Activated CD8-positive, alpha-beta memory T cell treated with anti-CD3 and anti-CD28 coated beads for 24 hours (primary cell): ENCODE results near the gene GSTT2B.
"Not testable (repeated sequence)": the region's sequence is repeated elsewhere in the genome, so short reads cannot be mapped to it uniquely, and the experiment has no call there.

Experiments used
- DNase-seq: peaks from one replicate; pipeline ENCODE4 v3.0.0-alpha.2; 2020

Gene GSTT2B

DNA sequence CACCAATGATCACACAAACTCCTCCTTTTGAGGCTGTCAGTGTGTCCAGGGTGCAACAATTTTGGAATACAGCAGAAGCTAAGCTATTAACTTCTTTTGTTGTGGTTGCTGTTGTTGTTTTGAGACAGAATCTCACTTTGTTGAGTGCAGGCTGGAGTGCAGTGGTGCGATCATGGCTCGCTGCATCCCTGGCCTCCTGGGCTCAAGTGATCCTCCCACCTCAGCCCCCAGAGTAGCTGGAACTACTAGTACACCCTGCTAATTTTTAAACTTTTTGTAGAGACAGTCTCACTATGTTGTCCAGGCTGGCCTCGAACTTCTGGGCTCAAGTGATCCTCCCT lies 22.0 kb downstream of the GSTT2B start:
- no peak for DNase-seq

DNA sequence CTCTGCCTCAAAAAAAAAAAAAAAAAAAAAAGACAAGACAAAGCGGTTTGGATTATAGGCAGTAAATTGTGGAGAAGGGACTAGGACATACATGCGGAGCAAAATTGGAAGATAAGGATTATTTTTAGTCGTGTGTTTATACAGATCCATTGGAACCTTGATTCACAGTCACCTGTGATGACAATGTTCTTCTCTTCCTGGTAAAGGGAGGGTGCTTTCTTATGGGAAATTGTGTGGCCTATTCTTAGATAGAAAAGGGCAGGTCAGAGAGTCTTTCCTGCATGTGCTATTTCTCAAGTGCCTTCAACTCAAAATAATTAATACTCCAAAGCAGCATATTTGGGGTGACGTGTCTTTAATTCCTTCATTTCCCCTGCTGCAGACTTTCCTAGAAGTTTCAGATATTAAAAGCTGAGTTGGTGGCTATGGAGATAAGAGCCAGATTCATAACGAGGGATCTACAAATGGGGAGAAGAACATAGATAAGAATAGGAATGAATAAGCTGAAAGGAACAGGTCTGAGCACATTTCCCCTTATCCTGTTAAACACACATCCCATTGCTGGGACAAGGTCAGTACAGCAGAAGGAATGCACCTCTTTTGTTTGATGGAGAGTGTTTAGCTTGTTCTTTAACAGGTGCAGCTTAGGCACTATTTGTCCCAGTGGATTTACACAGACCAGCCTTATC lies 22.5 kb downstream of the GSTT2B start:
- DNase-seq = no peak

- no peak for DNase-seq
Measured at GRCh38 chr22:23926561-23926960, 34.4 kb downstream of the GSTT2B start.

DNA sequence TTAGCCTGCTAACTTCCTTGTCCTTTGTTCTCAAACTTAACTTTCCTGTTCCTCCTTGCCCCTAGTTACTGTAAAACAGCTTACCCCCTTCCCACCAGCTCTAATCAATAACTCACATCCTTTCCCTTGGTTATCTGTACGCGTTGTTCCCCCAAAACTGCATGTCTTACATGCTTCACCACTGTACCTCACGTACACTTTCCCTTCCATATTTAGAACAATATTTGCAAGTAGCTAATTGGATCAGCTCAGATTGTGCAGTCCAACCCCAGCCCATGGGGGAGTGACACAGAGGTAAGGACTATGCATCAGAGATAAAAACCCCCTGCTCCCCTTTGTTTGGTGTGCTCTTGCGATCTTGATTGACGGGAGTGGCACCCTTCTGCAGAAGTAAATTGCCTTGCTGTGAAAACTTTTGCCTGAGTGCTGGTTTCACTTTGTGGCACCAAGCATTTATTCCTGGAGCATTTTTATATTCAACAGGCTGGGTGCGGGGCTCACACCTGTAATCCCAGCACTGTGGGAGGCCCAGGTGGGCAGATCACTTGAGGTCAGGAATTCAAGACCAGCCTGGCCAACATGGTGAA lies 35.9 kb downstream of the GSTT2B start:
- no peak for DNase-seq

DNA sequence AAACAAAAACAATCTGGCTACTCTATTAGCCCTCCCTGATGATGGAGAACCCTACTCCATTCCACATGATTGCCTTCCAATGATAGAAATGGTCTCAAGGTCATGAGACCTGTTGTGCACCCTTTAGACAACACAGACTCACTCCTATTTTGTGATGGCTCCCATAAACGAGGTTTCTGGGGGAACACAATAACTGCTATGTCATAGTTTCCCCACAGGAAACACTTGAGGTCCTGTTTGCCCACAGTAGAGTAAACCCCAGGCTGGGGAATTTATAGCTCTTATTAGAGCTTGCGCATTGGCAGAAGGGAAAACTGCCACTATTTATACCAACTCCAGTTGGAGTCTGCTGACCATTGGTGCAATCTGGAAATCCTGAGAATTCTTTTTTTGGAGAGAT lies 38.1 kb downstream of the GSTT2B start:
- DNase-seq = no peak

DNA sequence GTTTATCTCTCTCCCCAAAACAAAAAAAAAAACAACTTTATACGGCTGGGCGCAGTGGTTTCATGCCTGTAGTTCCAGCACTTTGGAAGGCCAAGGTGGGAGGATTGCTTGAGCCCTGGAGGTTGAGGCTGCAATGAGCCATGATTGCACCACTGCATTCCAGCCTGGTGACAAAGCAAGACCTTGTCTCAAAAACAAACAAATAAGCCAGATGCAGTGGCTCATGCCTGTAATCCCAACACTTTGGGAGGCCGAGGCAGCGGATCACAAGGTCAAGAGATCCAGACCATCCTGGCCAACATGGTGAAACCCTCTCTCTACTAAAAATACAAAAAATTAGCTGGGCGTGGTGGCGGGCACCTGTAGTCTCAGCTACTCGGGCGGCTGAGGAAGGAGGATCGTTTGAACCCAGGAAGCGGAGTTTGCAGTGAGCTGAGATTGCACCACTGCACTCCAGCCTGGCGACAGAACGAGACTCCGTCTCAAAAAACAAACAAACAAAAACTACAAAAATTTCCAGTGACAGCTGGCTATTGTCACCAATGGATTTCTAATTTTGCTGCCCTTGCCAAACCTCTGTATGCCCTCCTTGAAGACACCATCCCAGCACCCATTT lies 39.3 kb downstream of the GSTT2B start:
- not testable (repeated sequence) for DNase-seq

- DNase-seq = not testable (repeated sequence)
Measured at GRCh38 chr22:23920267-23920611, 40.8 kb downstream of the GSTT2B start.

DNA sequence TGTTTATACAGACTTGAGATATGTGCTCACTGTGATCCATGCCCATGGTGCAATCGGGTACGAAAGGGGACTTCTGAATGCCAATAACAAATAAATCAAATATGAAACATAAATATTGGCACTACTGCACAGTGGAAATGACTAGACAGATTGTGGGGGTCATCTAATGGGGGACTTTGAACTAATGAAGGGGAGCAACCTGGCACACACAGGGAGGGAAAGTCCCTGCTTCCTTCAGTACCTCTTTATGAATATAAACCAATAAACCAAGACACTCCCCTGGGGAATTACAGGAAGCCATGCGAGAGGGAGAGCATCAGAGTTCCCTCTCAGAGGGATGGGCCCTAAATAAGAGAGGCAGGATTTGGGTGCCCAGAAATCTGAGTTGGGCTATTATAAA lies 45.7 kb downstream of the GSTT2B start:
- DNase-seq = no peak

DNA sequence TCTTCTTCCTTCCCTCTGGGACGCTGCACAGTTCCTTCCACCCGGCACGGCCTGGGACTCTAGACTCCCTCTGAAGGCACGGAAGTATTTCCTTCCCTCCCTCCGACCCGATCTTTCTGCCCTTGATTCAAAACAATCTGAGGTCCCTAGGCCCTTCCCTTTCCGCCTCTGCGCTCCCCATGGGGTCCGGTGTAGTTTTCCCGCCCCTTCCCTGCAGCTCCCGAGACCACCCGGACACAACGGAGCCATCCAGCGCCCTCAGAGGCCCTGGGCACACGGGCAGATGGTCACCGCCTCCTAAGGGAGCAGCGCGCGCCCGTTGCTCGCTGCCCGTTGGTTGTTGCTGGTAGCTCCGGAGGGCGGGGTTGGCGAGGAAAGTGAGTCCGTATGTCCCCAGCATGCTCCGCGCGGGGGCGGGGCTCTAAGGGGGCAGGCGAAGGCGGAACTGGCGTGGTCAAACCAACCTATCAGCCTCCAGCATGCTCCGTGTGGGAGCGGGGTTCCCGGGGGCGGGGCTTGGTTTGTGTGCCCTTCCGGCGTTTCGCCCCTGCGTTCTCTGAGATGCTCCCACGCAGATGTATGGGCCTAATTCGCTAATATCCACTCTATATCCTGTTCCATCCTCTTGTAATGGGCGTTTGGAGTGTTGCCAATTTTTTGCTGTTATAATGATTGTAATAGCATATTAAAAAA lies 47.2 kb downstream of the GSTT2B start:
- DNase-seq = peak; percentile 99

GRCh38 chr22:23913306-23913660 lies 47.7 kb downstream of the GSTT2B start:
- no peak for DNase-seq

- DNase-seq = no peak
Measured at GRCh38 chr22:23912293-23912903, 48.6 kb downstream of the GSTT2B start.

DNA sequence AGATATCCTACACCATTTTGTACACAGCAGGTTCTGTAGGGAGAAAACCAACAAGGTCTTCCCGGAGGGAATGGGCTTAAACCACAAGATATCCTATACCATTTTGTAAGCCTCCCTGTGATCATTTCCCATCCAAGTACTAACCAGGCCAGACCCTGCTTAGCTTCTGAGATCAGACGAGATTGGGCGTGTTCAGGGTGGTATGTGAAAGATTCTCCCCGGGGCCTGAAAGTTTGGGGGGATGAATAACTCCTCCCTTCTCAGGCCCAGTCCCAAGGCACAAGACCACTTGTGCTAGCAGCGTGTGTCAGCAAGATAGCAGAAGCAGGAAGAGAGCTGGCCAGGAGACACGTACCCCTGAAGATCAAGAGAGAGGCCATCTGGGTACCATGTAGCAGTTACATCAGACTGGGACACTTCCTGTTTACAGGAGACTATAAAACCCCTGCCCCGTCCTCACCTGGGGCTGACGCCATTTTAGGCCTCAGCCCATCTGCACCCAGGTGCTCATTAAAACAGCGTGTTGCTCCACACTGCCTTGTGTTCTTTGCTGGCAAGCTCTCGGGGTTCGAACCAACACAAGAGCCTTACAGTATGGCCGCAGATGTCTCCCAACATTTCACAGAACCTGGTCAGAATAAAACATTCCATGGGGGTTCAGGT lies 49.5 kb downstream of the GSTT2B start:
- peak; percentile 40 for DNase-seq

DNA sequence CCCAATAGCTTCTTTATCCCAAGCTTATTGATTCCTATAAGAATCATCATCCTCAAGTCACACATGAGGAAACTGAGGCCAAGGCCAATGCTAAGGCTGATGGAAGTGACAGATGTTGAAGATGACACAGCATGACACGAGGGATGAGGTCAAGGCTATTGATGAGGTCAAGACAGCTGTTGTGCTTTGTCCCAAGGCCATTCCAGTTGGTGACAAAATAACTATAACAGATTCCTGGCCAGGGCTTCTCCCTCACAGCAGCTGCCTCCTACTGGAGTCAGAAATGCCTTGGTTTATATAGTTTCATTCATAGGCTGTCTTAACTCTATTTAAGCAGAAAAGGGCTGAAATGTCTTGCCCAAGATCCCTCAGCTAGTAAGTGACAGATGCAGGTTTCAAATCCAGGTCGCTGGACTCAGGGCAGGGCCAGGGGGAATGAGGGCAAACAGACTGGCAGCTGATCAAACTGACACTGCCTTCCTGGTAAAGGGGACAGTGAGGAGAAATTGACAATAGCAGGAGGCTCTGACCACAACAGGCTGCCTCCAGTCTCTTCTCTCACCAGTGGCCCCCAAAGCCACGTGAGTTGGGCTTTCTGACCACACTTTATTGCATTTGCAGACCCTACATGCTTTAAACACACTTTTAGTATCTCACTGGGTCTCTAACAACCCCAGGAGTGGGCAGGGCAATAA lies 50.4 kb downstream of the GSTT2B start:
- peak; percentile 33 for DNase-seq

DNA sequence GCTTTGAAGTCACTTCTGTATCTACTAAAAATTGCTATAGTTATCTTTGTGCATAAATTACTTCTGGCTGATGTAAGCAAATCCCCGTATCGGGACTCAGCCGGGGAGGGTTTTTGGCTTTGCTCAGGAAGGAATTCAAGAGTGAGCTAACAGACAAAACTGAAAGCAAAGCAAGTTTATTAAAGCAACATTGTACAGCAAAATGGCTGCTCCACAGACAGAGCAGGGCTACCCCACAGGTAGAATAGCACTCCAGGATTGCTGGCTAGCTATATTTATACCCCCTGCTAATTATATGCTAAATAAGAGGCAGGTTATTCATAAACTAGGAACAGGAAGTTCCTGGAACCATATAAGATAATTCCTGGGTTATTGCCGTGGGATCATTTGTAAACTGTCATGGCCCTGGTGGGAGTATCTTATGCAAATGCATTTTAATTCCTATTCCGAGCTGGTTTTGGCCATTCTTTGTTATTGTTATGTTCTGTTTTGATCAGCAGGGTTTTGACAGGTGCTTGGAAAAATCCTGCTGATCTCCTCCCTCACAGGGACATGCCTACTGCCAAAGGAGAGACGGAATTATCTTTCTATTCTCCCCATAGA lies 51.6 kb downstream of the GSTT2B start:
- no peak for DNase-seq

DNA sequence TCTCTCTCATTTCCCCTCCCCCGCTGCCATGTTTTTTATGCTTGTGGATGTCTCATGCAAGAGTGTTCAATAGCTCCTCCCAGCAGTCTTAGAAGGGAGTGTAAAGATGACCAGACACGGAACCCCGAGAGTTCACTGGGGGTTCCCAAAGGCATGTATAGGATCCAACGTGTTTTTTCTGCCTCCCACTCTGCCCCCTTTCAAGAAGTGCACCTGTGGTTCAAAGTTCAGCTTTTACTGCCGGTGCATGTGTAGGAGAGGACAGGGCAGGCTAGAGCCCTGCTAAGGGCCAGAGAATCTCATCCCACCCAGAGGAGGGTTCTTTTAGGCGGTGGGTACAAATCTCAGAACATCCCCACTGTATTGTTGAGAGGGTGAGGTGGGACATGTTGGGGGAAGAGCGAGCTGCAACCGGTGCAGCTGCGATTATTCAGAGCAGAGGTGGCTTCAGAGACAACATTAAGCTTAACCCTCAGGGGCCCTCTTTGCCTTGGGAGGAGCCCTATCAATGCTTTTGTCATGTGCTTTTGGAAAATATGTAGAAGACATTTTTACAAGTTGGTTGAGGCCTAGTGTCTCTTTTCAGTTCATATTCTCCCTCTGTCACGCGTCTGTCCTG lies 52.3 kb downstream of the GSTT2B start:
- DNase-seq = no peak

DNA sequence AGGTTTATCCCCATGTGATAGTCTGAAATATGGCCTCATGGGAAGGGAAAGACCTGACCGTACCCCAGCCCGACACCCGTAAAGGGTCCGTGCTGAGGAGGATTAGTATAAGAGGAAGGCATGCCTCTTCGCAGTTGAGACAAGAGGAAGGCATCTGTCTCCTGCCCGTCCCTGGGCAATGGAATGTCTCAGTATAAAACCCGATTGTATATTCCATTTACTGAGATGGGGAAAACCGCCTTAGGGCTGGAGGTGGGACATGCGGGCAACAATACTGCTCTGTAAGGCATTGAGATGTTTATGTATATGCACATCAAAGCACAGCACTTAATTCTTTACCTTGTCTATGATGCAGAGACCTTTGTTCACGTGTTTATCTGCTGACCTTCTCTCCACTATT lies 53.6 kb downstream of the GSTT2B start:
- not testable (repeated sequence) for DNase-seq
